Ammon's horn (tissue), 1 donor: Measurements from ENCODE around the gene MED16.
"Not testable (repeated sequence)": the region's sequence is repeated elsewhere in the genome, so short reads cannot be mapped to it uniquely, and the experiment has no call there.

ENCODE experiments used
- DNase-seq: peaks from one replicate; pipeline ENCODE4 v3.0.0-alpha.2; 2016; ENCODE audit warnings: low spot score

MED16 gene

GRCh38 chr19:889662-890295, 3.2 kb downstream of the MED16 start:
- no peak for DNase-seq

DNA sequence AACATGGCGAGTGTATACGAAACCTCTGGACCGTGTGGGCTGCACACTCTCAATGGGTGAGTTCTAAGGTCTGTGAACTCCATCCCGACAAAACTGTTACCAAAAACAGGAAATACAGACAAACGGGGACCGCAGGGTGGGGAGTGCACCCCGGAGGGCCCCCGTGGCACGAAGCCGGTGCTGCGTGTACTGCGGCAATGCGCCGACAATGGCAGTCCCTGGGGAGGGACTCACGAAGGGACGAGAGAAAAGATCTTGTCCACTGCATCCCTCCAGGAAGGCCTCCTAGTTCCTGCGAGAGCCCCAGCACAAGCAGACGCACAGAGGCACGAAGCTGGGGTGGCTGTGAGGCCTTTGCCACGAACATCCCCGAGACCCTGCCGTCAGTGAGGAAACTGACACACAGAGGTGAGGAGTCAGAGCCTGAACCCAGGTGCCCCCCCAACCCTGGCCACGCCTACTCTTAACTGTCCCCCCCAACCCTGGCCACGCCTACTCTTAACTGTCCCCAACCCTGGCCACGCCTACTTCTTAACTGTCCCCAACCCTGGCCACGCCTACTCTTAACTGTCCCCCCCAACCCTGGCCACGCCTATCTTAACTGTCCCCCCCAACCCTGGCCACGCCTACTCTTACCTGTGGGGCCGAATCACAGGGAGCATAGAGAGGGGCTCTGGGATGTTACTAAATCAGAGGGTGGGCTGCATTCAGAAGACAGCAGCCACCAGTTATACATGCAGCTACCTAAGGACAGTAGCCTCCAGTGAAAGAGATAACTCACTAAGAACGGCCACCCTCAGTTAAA, 4.2 kb downstream of the MED16 start:
- no peak for DNase-seq

DNA sequence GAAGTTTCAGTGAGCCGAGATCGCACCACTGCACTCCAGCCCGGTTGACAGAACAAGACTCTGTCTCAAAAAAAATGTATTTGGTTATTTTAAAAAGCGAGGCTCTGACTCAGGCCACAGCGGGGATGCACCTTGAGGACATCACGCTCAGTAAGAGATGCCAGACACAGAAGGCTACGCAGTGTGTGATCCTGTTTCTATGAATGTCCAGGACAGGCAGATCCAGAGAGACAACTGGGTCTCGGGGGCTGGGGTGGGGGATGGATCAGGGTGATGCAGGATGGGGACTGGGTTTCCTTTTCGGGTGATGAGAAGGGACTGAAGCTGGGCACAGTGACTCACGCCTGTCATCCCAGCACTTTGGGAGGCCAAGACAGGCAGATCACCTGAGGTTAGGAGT, 5.4 kb downstream of the MED16 start:
- no peak for DNase-seq

DNA sequence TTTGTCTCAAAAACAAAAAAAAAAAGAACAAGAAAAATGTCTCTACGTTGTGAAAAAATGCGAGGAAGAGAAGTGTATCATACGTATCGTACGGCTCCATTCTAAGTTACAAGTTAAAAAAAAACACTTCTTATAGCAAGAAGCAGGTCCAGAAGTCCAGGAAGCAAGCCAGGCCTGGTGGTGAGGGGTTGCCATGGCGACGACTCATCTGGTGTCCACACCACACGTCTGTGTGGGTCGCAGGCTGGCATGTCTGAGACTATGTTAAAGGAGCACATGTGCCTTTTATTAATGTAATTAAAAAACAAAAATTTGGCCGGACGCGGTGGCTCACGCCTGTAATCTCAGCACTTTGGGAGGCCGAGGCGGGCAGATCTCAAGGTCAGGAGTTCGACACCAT, 5.9 kb downstream of the MED16 start:
- no peak for DNase-seq

GRCh38 chr19:885536-886224, 7.3 kb downstream of the MED16 start:
- DNase-seq = no peak

DNA sequence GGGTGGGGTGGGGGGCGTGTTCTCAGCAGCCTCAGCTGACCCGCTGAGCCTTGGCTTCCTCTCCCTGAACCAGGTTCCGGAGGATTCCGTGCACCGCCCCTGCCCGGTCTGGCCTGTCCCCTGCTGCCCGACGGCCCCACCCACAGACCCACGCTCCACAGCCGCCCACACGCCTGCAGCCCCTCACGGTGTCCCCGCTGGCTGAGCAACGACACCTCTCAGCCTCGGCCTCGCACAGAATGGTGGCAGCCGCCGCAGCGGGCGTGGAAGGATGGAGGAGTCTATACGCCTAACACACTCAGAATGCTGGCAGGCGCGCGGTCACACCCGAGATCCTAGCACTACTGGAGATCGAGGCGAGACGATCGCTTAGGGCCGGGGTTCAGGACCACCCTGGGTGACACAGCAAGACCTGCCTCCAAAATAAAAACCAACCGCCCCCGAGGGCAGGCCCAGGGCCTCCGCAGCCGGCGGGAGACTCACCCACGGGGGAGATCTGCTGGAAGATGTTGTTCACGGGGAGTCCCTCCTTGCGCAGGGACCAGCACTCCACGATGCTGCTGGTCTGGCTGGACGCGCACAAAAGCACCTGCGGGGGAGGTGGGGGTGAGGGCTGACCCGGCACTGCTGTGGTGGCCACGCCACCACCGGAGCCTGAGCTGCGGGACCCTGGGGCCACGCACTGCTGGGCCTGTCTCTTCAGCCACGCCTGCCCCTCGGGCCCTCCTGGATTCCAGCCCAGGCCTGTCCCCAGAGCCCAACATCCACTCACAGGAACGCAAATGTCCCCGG, 8.4 kb downstream of the MED16 start:
- DNase-seq = no peak

- no peak for DNase-seq
These were observed 9.3 kb downstream of the MED16 start for GRCh38 chr19:883661-884211.

DNA sequence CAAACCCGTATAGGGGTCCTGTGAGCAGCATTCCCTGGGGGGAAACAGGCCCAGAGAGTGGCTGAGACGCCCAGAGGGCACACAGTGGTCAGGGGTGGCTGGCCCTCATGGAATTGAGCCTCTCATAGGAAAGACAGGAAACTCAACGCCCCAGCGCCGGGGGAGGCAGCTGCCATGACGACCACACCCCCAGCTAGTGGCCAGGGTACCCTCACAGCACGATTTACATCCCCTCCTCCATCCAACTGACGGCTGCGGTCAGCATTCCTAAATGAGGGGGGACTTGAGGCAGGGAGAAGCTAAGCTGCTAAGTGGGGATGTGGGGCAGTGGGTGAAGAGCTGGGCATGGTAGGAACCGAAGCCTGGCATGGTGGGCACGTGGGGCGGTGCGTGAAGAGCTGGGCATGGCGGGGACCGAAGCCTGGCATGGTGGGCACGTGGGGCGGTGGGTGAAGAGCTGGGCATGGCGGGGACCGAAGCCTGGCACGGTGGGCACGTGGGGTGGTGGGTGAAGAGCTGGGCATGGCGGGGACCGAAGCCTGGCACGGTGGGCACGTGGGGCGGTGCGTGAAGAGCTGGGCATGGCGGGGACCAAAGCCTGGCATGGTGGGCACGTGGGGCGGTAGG, 10.0 kb downstream of the MED16 start:
- no peak for DNase-seq

GRCh38 chr19:881385-882071, 11.5 kb downstream of the MED16 start:
- DNase-seq = no peak

- DNase-seq = no peak
These were observed 13.1 kb downstream of the MED16 start for GRCh38 chr19:879711-880438.

DNA sequence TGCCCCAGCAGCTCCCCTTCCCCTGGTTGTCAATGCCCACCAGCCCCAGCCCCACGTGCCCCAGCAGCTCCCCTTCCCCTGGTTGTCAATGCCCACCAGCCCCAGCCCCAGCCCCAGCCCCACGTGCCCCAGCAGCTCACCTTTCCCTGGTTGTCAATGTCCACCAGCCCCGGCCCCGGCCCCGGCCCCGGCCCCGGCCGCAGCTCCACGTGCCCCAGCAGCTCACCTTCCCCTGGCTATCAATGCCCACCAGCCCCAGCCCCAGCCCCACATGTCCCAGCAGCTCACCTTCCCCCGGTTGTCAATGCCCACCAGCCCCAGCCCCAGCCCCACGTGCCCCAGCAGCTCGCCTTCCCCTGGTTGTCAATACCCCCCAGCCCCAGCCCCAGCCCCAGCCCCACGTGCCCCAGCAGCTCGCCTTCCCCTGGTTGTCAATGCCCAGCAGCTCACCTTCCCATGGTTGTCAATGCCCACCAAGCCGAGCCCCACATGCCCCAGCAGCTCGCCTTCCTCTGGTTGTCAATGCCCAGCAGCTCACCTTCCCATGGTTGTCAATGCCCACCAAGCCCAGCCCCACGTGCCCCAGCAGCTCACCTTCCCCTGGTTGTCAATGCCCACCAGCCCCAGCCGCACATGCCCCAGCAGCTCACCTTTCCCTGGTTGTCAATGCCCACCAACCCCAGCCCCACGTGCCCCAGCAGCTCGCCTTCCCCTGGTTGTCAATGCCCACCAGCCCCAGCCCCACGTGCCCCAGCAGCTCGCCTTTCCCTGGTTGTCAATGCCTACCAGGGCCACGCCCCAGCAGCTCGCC, 14.0 kb downstream of the MED16 start:
- DNase-seq = peak; percentile 38

- DNase-seq = not testable (repeated sequence)
These were observed 14.9 kb downstream of the MED16 start for GRCh38 chr19:877992-878660.

GRCh38 chr19:876780-877314, 16.1 kb downstream of the MED16 start:
- no peak for DNase-seq

GRCh38 chr19:876089-876488, 16.9 kb downstream of the MED16 start:
- DNase-seq = no peak

DNA sequence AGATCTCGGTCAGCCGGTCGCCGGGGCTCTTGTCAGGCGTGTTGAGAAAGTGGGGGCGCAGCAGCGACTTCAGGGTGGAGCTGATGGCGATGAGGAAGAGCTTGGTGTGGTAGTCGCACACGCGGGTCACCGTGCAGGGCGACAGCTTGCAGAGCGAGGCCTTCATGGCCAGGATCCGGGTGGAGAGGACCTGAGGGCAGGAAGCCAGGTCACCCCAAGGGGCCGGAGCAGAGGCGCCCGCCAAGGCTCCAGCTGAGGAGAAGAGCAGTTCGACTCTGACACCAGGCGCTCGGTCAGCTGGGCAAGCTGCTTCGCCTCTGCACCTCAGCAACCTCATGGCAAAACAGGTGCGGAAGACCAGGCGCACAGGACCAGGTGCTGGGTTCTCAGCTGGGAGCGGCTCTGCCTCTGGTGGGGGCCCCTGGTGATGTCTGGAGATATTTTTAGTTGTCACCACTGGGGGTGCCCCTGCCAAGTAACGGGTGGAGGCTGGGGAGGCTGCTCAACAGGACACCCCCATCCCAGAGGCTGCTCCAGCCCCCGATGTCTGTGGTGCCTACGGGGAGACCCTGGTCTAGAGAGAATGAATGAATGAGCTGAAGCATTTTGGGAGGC, 17.6 kb downstream of the MED16 start:
- DNase-seq = no peak

DNA sequence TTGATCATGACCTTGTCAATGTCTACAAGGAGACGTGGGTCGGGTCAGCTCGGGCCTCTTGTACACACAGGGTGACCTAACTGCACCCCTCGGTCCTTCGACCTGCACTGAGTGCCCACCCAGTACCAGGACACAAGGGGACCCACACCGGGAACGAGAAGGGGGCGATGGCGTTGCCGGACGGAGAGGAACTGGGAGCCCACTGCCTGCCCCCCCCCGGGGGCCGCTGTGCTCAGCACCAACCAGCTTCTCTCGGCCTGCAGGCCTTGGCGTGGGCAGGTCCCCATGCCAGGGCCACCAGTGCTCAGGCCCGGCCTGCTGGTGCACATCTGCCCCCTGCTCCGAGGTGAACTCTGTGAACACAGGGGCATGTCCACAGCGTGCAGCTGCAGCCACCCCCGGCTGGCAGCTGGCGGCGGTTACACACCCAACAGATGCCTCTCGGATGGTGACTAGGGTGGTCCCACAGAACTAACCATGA, 19.4 kb downstream of the MED16 start:
- DNase-seq = no peak

DNA sequence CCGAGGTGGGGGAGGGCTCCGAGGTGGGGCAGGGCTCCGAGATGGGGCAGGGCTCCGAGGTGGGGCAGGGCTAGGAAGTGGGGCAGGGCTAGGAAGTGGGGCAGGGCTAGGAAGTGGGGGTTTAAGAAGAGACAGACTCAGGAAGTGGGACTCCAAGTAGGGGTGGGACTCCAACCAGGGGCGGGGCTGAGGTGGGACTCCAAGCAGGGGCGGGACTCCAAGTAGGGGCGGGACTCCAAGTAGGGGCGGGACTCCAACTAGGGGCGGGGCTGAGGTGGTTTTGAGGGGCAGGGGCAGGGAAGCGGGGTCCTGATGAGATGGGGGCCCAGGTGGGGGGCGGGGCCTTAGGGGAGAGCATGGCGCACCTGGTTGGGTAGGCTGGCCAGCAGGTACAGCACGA, 19.9 kb downstream of the MED16 start:
- DNase-seq = no peak
